PC-3 (cell line): Measurements from ENCODE around the gene GPR78. TPM values are rescaled to one million over a fixed set of nuclear protein-coding genes. Genes with fewer than 3 reads are reported as not detected.

Source experiments
- ATAC-seq: fragments of 200-7000 bp; cut with Tn5 transposase; 2 replicates; pipeline ENCODE4 v1.9.1; 2020; ENCODE audit warnings: mild to moderate bottlenecking, moderate library complexity
- BruUV-seq: library from RNA; stranded (reverse); fragments of 400-500 nt; replicated peaks from 2 replicates; lab custom pipeline; 2021; lab: Mats Ljungman, UMichigan
- CTCF ChIA-PET: fragments of 300-600 bp; sonication (Branson Sonifier 250); formaldehyde crosslinking; loops from one replicate; lab custom pipeline; 2022; ENCODE audit warnings: antibody characterized with exemption; lab: Charles Lee
- POLR2A ChIA-PET: fragments of 300-600 bp; sonication (Branson Sonifier 250); formaldehyde crosslinking; loops from one replicate; lab custom pipeline; 2022; ENCODE audit warnings: antibody characterized with exemption; ENCODE audit not compliant: unreplicated experiment; lab: Charles Lee
- DNase-seq: peaks from one replicate; pipeline ENCODE4 v3.0.0-alpha.2; 2015
- H2AFZ ChIP-seq: fragments of 300-600 bp; sonication (generic); 2 replicates; pipeline ENCODE4 v1.6.0; 2016; ENCODE audit warnings: antibody characterized with exemption, low read length
- H3F3A ChIP-seq: fragments of 300-600 bp; sonication (generic); one replicate; pipeline ENCODE4 v1.6.0; 2017; ENCODE audit warnings: antibody characterized with exemption, low read length, control low read depth, mild to moderate bottlenecking; ENCODE audit not compliant: unreplicated experiment
- H3K27ac ChIP-seq: fragments of 300-600 bp; sonication (generic); 2 replicates; pipeline ENCODE4 v1.5.1; 2016; ENCODE audit warnings: mild to moderate bottlenecking, low read length
- H3K27me3 ChIP-seq: fragments of 300-600 bp; sonication (generic); 2 replicates; pipeline ENCODE4 v1.6.1; 2016; ENCODE audit warnings: low read length, mixed read lengths
- H3K36me3 ChIP-seq: fragments of 300-600 bp; sonication (generic); 2 replicates; pipeline ENCODE4 v1.6.1; 2016; ENCODE audit warnings: low read depth, mixed run types, low read length, mixed read lengths
- H3K4me1 ChIP-seq: fragments of 300-600 bp; sonication (generic); 2 replicates; pipeline ENCODE4 v1.5.1; 2016; ENCODE audit warnings: low read length; ENCODE audit not compliant: insufficient read depth
- H3K4me2 ChIP-seq: fragments of 300-600 bp; sonication (generic); 2 replicates; pipeline ENCODE4 v1.6.0; 2016; ENCODE audit warnings: low read length
- H3K4me3 ChIP-seq: fragments of 300-600 bp; sonication (generic); 2 replicates; pipeline ENCODE4 v1.5.1; 2016; ENCODE audit warnings: mild to moderate bottlenecking, low read length, mixed read lengths
- H3K79me2 ChIP-seq: fragments of 300-600 bp; sonication (generic); 2 replicates; pipeline ENCODE4 v1.6.1; 2017; ENCODE audit warnings: low read length, mixed read lengths
- H3K9ac ChIP-seq: fragments of 300-600 bp; sonication (generic); 2 replicates; pipeline ENCODE4 v1.6.0; 2016; ENCODE audit warnings: mild to moderate bottlenecking, low read length
- H3K9me2 ChIP-seq: fragments of 300-600 bp; sonication (generic); replicated peaks from 2 replicates; pipeline ENCODE4 v1.6.1; 2016; ENCODE audit warnings: mixed run types, low read length, mixed read lengths
- H3K9me3 ChIP-seq: fragments of 300-600 bp; sonication (generic); 2 replicates; pipeline ENCODE4 v1.6.1; 2016; ENCODE audit warnings: low read length, mixed read lengths
- H4K20me1 ChIP-seq: fragments of 300-600 bp; sonication (generic); 2 replicates; pipeline ENCODE4 v1.6.1; 2016; ENCODE audit warnings: low read length, mixed read lengths
- CTCF ChIP-seq: fragments of 300-600 bp; sonication (generic); conservative IDR thresholded peaks from 2 replicates; pipeline ENCODE4 v1.5.1; 2017; ENCODE audit warnings: antibody characterized with exemption, low read depth, mild to moderate bottlenecking, low read length
- EZH2 ChIP-seq: fragments of 300-600 bp; sonication (generic); IDR thresholded peaks from one replicate; pipeline ENCODE4 v1.6.1; 2017; ENCODE audit warnings: antibody characterized with exemption, mild to moderate bottlenecking, low read length; ENCODE audit not compliant: unreplicated experiment
- EZH2phosphoT487 ChIP-seq: fragments of 300-600 bp; sonication (generic); IDR thresholded peaks from 2 replicates; pipeline ENCODE4 v1.6.1; 2018; ENCODE audit warnings: mild to moderate bottlenecking, antibody characterized with exemption, low read length, borderline replicate concordance
- intact Hi-C: fragments of 100-400 bp; cut with micrococcal nuclease; formaldehyde crosslinking; loops from 2 replicates; pipeline ENCODE4 v1.9.0; 2023
- total RNA-seq: library from RNA; depleted of rRNA; stranded (reverse); fragments of >200 nt; gene quantifications from 2 replicates; pipeline ENCODE4 v1.2.3, GENCODE V29; 2014

GPR78 gene
- total RNA-seq, 1 experiment from 2014 or later: 2.0 TPM

- Histone ChIP-seq H3K4me1 (no peaks in the 10 kb centered on the region), H4K20me1 (no peaks in the 10 kb centered on the region), H3K27me3 (no peaks in the 10 kb centered on the region), H3K9me2 (no peaks in the 10 kb centered on the region), H3K4me3 (no peak overlapping the region), H3K79me2 (no peaks in the 10 kb centered on the region), H3K36me3 (no peaks in the 10 kb centered on the region), H2AFZ (no peak overlapping the region), H3K9ac (no peak overlapping the region), H3K9me3 (no peaks in the 10 kb centered on the region), H3K4me2 (no peak overlapping the region), H3K27ac (no peak overlapping the region), H3F3A (no peaks in the 10 kb centered on the region)
- TF ChIP-seq EZH2 (no peak), EZH2phosphoT487 (no peak), CTCF (no peak)
- BruUV-seq: no TSS peak
- CTCF ChIA-PET: no interaction called here
- ATAC-seq (no peak), DNase-seq (no peak)
- POLR2A ChIA-PET: no interaction called here
- intact Hi-C loops: no loop called here
Measured at GRCh38 chr4:8615366-8615765, 35.2 kb downstream of the GPR78 start.

- H2AFZ ChIP-seq: no peak overlapping the region
- CTCF ChIA-PET: no interaction called here
- no peak overlapping the region for H3K4me3 ChIP-seq
- ATAC-seq: no peak
- DNase-seq: no peak
- no peaks in the 10 kb centered on the region for H3F3A ChIP-seq
- H3K9me3 ChIP-seq: no peaks in the 10 kb centered on the region
- no peak overlapping the region for H3K27ac ChIP-seq
- H3K9me2 ChIP-seq: no peaks in the 10 kb centered on the region
- H3K9ac ChIP-seq: no peak overlapping the region
- no TSS peak for BruUV-seq
- H4K20me1 ChIP-seq: no peaks in the 10 kb centered on the region
- H3K36me3 ChIP-seq: no peaks in the 10 kb centered on the region
- intact Hi-C loops: no loop called here
- POLR2A ChIA-PET: no interaction called here
- H3K27me3 ChIP-seq: no peaks in the 10 kb centered on the region
- TF ChIP-seq EZH2: no peak
- no peak for TF ChIP-seq EZH2phosphoT487
- no peak for TF ChIP-seq CTCF
- H3K79me2 ChIP-seq: no peaks in the 10 kb centered on the region
- no peaks in the 10 kb centered on the region for H3K4me1 ChIP-seq
- no peak overlapping the region for H3K4me2 ChIP-seq
Measured at GRCh38 chr4:8615921-8616787, 36.0 kb downstream of the GPR78 start.

- intact Hi-C loops: no loop called here
- Histone ChIP-seq H3K9me3 (no peaks in the 10 kb centered on the region), H3K4me3 (no peak overlapping the region), H3K4me1 (no peaks in the 10 kb centered on the region), H3F3A (no peaks in the 10 kb centered on the region), H3K9me2 (no peaks in the 10 kb centered on the region), H3K79me2 (no peaks in the 10 kb centered on the region), H3K4me2 (no peak overlapping the region), H3K27ac (no peak overlapping the region), H3K27me3 (no peaks in the 10 kb centered on the region), H2AFZ (no peak overlapping the region), H4K20me1 (no peaks in the 10 kb centered on the region), H3K9ac (no peak overlapping the region), H3K36me3 (no peaks in the 10 kb centered on the region)
- no TSS peak for BruUV-seq
- CTCF ChIA-PET: no interaction called here
- no peak for ATAC-seq
- POLR2A ChIA-PET: no interaction called here
- DNase-seq: no peak
- TF ChIP-seq EZH2 (no peak), EZH2phosphoT487 (no peak), CTCF (no peak)
Measured at GRCh38 chr4:8616831-8617230, 36.6 kb downstream of the GPR78 start.
